AG08395 (cell line): ENCODE data around the gene KCTD1.

Experiments used
- DNase-seq: peaks from one replicate; pipeline ENCODE4 v3.0.0; 2012; ENCODE audit warnings: mixed read lengths, low spot score

The KCTD1 gene

GRCh38 chr18:26425148-26425531 is 123.2 kb downstream of the KCTD1 start:
- DNase-seq, result peak; percentile 11

DNA sequence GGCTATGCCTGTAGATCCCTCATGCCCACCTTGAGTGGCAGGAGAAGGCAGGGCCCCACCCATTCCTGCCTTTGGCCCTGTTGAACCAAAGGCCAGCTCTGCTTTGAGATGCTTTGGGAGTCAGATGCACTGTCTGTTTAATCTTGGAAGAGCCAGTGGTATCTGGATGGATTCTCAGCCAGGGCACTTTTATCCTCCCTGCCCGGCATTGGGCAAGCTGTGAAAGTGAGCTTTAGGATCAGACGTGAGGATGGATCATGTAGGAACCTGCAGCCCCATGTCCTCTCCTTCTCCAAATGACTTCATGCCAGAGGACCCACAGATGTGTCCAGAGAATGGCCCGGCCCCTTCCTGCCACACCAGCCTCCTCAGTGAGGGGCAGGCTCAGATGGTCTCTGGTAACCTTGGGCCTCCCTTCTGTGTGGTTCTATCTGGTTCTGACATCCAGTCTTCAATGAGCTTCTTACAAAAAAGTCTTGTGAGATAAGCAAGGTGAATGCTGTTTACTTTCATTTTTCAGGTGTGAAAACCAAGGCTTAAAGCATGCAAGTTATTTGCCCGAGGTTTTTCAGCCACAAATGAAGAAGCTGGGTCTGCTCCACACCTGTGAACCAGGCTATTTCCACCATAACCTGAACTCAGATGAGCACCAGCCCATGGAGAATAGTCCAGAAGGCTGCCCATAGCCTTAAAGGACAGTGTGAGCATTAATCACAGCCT is 123.8 kb downstream of the KCTD1 start:
- no peak for DNase-seq

GRCh38 chr18:26422472-26423162 is 125.7 kb downstream of the KCTD1 start:
- no peak for DNase-seq

DNA sequence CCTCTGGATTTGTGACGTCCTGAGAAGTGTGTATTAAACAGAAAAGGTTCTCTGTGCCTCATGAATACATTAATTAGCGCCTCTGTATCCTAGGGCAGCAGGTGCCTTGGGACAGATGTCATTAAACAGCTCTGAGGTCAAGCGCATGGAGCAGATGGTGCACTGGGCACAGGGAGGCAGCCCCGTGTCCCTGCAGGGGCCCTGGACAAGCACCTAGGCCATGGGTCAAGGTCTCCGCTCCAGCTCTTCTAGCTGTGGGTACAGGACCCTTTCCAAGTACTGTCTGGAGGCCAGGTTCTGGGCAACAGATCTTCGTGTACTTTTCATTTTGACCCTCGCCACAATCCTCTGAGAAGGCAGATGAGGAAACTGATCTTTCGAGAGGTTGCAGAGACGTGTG is 126.4 kb downstream of the KCTD1 start:
- no peak for DNase-seq

DNA sequence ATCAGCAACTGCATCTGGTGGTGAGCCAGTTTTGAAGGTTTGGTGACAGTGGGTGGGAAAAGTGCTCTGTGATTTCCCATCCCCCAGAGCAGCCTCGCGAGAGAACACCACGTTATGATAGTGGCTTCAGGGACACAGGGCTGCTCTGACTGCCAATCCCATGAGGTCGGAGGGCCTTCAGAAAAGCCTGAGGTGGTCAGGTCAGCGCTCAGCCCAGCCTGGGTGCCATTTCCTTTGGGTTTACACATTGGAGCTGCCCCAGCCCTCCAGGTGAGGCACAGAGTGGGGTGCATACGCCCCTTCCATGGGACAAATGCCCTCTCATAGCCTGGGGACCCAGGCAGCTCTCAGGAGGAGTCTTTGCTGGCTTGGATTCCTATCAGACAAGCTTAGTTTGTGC is 126.8 kb downstream of the KCTD1 start:
- DNase-seq, result no peak

DNA sequence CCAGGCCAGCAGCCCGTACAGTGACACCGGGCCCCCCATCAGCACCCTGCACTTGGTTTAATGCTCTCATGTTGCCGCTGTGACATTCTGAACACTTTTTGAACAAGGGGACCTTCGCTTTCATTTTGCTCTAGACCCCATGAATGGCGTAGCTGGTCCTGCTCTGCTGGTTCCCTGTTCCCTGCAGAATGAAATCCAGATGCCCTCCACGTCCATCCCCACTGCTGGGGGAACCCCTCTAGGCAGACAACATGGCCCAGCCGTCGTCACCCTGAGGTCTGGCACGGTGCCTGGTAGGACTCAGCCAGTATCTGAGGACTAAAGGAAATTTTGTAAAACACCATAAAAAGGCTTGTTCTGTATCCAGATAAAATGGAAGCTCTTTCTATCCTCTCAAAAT is 128.6 kb downstream of the KCTD1 start:
- no peak for DNase-seq

DNA sequence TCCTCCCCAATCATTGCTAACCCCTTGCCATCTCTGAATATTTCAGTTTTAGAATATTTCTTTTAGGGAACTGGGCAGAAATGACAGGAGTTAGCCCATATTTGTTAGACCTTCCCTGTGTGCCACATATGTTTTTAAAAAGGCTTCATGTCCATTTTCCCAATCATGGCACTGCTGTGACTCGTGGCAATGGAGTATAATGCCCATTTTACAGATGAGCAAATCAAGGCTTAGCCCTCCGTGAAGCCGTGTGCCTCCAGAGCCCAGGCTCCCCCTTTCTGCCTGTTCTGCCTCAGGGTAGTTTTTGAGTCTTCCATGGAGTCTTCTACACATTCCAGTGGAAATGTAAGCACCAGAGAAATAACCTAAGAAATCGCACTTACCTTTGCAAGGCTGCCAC is 130.1 kb downstream of the KCTD1 start:
- no peak for DNase-seq

DNA sequence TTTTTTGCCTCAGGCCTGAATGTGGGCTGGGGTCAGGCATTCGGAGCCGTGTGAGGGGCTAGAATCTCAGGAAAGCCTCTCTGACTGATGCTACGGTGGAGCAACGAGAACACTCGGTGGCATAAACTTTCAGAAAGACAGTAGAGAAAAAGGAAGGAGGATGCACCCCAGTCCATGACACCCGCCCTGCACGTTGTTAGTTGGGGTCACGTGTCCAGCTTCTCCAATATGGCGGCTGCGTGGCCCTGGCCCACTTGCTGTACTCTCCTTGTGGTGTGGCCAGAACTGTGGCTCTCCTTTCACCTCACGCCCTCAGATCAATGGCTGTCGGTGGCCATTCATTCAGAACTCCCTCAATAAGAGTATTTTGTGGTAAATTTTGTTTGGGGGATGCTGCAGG is 131.2 kb downstream of the KCTD1 start:
- DNase-seq, result no peak

DNA sequence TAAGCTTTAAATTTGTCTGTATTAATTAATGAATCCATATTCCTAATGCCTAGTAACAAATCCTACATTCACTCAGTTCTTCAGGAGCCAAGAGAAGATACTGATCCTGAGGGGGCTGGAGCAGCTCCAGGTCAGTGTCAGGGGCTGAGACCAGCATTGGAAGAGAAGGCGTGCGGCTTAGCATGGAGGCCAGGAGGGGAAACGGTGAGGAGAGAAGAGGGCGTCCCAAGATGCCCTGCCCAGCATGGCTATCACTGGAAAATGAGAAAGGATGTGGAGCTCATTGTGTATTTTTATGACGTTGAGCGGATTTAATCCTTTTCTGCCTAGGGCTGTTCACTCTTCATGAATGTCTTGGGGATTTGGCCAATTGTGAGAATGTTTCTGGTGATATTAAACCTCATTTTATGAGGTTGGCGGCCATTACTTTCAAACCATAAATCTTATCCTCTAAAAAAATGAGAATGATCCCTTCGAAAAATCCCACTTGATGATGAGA is 131.7 kb downstream of the KCTD1 start:
- DNase-seq, result no peak

DNA sequence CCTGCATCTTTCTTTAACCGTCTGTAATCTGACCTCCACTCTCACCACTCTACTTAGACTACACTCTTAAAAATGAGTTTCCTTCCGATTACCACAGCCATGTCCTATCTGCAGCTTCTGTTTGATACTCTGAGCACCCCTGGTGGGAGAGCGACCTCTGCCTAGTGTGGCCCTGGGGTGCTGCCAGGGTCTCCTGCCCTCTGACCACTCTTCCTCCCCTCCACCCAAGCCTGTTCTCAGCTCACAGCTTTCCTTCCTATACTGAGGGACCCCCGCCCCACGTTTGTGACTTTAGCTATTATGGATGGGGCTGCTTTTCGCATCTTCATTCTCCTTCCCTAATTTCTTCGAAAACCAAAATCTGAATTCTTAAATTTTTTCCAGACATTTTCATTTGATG is 132.7 kb downstream of the KCTD1 start:
- DNase-seq, result no peak

DNA sequence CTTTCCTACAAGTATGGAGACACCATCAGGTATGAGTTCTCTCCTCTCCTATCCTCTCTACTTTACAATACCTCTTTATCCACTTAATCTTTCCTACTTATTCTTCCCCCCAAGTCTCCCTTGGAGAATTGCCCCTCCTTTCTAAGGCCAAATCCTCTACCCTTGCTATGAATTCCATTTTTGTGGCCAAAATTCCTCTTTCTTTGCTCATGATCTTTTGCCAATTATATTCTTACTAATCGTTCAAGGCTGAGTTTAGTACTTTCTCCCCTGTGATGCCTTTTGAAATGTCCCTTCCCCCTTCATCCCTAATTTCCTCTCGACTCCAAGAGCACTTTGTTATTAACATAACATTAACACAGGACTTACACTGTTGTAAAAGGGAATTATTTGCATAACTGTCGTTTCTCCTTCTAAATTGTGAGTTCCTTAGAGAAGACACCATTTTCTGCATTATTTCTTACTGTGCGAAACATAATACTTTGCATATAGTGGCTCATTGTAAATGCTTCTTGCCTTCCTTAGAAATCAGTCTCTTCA is 133.4 kb downstream of the KCTD1 start:
- DNase-seq, result peak; percentile 12

DNA sequence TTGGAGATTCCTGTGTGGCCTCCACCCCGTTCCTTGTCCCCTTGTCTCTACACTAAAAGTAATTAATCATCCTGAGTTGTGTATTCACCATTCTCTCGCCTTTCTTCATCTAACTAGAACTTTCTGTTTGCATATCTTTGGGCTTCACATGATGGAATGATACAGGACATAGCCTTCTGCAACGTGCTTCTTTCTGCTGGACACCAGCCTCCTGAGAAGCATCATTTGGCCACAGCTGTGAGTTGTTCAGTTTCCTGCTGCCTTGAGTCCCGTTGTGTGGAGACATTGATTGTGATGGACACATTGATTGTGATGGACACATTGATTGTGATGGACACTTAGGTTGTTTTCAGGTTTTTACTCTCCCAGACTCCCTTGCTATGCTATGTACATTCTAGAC is 139.3 kb downstream of the KCTD1 start:
- DNase-seq, result no peak

DNA sequence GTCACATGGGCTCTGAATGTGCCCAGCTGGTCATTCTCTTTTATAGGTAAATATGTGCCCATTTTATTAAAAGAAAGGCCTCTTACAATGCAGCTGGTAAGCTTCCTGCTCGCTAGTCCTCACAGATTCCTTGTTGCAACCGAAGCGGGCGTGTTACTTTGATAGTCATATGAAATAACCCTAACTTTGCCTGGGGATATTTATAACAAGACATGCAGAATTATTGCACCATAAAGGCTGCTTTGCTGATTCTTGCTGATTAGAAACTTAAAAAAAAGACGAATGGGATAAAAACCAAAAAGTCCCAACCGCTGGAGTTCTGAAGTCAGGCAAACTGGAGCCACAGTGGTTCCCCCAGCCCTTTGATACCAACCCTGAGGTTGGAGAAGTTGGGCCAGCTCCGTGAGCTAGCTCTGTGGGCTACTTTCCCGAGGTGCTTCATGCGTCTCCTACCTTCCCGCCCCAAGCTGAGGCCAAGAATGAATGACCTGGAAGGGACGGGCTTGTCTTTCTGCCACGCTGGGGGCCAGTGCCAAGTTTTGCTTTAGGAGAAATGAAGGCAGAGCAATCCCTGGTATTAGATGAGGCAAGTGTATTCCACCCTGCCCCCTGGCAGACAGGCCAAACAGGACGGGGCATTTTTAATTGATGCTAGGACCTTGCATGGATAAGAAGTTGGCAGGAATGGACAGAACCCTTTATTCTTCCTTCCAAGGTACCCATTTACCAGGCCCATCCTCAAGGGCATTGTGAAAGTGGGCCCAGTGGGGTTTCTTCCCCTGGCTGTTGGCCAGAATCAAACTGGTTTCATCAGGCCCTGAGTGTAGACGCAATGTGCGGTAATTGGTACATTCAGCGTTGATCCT is 140.4 kb downstream of the KCTD1 start:
- no peak for DNase-seq

DNA sequence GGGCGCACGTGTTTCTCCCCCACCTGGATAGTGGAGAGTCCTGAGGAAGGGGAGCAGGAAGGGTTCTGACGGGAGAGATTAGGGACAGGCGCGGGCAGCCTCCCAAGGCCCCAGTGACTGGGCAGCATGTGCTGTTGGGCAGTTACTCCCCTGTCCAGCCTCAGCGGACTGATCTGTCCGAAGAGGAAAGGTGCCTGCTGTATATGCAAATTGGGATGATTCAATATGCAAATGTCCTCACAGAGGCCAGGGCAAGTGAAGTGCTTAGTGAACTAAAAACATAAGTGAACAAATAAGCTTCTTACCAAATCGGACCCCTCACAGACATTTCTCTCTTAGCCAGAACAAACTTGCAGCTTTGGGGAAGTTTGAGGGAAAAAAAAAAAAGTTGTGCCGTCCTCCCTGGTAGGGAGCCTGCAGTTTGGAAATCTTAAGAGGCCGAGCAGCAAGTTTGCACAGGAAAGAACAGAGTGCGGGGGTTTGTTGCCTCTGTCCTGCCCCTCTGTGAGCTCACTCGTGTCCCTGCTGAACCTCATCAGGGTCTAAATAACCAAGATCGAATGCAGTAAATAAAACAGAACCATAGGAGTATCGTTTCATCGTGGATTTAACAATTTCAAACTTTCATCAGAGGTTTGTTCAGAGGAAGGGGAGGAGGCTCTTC is 141.4 kb downstream of the KCTD1 start:
- no peak for DNase-seq

- no peak for DNase-seq
These were observed 142.0 kb downstream of the KCTD1 start for GRCh38 chr18:26406324-26406723.

GRCh38 chr18:26405190-26405801 is 143.1 kb downstream of the KCTD1 start:
- DNase-seq, result peak; percentile 77
